ENCODE measurements around the gene IQCF6. TPM values are rescaled to one million over a fixed set of nuclear protein-coding genes. Genes with fewer than 3 reads are reported as not detected.

Gene IQCF6
- polyA plus RNA-seq, 1 donor from 2014 or later = not detected

DNA sequence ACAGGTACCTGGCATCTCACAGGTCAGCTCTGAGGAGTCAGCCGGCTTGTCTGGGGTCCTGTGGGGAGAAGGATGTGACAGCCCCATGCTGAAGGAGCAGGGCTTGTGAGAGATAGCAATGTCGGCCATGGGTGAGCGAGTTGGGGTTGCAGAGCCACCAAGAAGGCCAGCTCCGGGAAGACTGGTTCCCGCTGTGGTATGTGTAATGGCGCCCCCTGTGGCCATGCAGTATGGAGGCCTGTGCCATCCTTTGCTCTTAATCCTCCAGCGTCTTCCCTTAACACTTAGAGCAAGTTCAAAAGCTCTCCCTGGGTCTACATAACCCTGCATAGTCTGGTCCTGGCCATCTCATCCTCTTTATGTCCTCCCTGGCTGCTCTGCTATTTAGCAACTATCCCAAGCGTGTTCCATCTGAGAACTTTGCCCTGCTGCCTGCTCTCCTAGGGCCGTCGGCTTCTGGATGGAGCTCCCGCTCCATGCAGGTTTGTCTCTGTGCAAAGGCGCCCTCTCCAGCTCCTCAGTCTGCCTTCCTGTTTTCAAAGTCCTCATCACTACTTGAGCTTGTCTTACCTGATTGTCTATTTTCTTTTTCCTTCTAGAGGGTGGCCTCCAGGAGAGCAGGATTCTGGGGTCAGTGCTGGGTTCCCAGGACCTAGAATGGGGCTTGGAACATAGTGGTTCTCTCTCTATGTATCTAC lies 40.8 kb upstream of the IQCF6 start:
- H2AFZ ChIP-seq (ENCODE audit: low read depth, low read length) = no peak overlapping the region
- no peaks in the 10 kb centered on the region for H3K36me3 ChIP-seq (ENCODE audit: insufficient read depth, low read length)
- H3K79me2 ChIP-seq (replicated peaks; ENCODE audit: insufficient read depth, low read length) = no peaks in the 10 kb centered on the region
- H4K20me1 ChIP-seq (ENCODE audit: insufficient read depth) = no peaks in the 10 kb centered on the region
- H3K9me3 ChIP-seq (ENCODE audit: low read length) = no peaks in the 10 kb centered on the region
- no peaks in the 10 kb centered on the region for H3K27me3 ChIP-seq (ENCODE audit: insufficient read depth, low read depth, low read length)
- no peaks in the 10 kb centered on the region for H3F3A ChIP-seq (ENCODE audit: insufficient read depth, low read length, poor library complexity, severe bottlenecking)
- no peak overlapping the region for H3K27ac ChIP-seq (ENCODE audit: low read length)
- TF ChIP-seq, protein P1, sequence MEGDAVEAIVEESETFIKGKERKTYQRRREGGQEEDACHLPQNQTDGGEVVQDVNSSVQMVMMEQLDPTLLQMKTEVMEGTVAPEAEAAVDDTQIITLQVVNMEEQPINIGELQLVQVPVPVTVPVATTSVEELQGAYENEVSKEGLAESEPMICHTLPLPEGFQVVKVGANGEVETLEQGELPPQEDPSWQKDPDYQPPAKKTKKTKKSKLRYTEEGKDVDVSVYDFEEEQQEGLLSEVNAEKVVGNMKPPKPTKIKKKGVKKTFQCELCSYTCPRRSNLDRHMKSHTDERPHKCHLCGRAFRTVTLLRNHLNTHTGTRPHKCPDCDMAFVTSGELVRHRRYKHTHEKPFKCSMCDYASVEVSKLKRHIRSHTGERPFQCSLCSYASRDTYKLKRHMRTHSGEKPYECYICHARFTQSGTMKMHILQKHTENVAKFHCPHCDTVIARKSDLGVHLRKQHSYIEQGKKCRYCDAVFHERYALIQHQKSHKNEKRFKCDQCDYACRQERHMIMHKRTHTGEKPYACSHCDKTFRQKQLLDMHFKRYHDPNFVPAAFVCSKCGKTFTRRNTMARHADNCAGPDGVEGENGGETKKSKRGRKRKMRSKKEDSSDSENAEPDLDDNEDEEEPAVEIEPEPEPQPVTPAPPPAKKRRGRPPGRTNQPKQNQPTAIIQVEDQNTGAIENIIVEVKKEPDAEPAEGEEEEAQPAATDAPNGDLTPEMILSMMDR (IDR thresholded peaks at IDR 0.05; ENCODE audit: poor library complexity, severe bottlenecking) = no peak
- TF ChIP-seq SMC3 (conservative IDR thresholded peaks at IDR 0.05; ENCODE audit: poor library complexity) (no peak), RAD21 (conservative IDR thresholded peaks at IDR 0.05) (no peak), EP300 (conservative IDR thresholded peaks at IDR 0.05; ENCODE audit: poor library complexity, severe bottlenecking) (no peak), EZH2 (IDR thresholded peaks at IDR 0.05; ENCODE audit: borderline replicate concordance, insufficient read depth, low read length, poor library complexity, severe bottlenecking) (no peak), POLR2AphosphoS5 (IDR thresholded peaks at IDR 0.05) (no peak), TAF1 (IDR thresholded peaks at IDR 0.05; ENCODE audit: low read depth) (no peak), MXI1 (conservative IDR thresholded peaks at IDR 0.05; ENCODE audit: poor library complexity, severe bottlenecking) (no peak)
- TF ChIP-seq, protein P2, sequence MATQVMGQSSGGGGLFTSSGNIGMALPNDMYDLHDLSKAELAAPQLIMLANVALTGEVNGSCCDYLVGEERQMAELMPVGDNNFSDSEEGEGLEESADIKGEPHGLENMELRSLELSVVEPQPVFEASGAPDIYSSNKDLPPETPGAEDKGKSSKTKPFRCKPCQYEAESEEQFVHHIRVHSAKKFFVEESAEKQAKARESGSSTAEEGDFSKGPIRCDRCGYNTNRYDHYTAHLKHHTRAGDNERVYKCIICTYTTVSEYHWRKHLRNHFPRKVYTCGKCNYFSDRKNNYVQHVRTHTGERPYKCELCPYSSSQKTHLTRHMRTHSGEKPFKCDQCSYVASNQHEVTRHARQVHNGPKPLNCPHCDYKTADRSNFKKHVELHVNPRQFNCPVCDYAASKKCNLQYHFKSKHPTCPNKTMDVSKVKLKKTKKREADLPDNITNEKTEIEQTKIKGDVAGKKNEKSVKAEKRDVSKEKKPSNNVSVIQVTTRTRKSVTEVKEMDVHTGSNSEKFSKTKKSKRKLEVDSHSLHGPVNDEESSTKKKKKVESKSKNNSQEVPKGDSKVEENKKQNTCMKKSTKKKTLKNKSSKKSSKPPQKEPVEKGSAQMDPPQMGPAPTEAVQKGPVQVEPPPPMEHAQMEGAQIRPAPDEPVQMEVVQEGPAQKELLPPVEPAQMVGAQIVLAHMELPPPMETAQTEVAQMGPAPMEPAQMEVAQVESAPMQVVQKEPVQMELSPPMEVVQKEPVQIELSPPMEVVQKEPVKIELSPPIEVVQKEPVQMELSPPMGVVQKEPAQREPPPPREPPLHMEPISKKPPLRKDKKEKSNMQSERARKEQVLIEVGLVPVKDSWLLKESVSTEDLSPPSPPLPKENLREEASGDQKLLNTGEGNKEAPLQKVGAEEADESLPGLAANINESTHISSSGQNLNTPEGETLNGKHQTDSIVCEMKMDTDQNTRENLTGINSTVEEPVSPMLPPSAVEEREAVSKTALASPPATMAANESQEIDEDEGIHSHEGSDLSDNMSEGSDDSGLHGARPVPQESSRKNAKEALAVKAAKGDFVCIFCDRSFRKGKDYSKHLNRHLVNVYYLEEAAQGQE (IDR thresholded peaks at IDR 0.05; ENCODE audit: borderline replicate concordance) = no peak
- no peak overlapping the region for H3K9ac ChIP-seq (ENCODE audit: low read length)
- H3K9me2 ChIP-seq (ENCODE audit: insufficient read depth, low read length) = no peaks in the 10 kb centered on the region
- H3K4me2 ChIP-seq (ENCODE audit: low read length) = no peak overlapping the region
- H3K4me3 ChIP-seq (ENCODE audit: low read length) = no peak overlapping the region

DNA sequence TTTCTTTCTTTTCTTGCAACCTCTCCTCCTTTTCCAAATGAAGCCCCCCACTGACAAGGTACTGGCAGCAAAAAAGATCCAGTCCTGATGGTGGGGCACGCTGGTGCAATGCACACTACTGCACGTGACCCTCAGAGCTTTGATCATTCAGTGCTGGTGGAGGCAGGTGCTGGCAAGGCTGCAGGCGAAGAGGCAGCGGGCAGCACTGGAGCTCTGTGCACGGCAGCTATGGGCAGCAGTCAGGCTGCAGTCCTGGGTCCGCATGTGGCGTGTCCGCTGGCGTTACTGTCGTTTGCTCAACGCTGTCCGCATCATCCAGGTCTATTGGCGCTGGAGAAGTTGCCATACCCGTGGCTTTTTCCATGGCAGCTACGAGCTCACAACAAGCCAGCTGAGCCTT lies 40.1 kb upstream of the IQCF6 start:
- Histone ChIP-seq H3F3A (ENCODE audit: insufficient read depth, low read length, poor library complexity, severe bottlenecking) (no peaks in the 10 kb centered on the region), H2AFZ (ENCODE audit: low read depth, low read length) (no peak overlapping the region)

More for the DNA sequence above, 40.1 kb upstream of the IQCF6 start:
- no peaks in the 10 kb centered on the region for H3K27me3 ChIP-seq (ENCODE audit: insufficient read depth, low read depth, low read length)
- H3K79me2 ChIP-seq (replicated peaks; ENCODE audit: insufficient read depth, low read length) = no peaks in the 10 kb centered on the region
- no peak overlapping the region for H3K27ac ChIP-seq (ENCODE audit: low read length)
- H4K20me1 ChIP-seq (ENCODE audit: insufficient read depth) = no peaks in the 10 kb centered on the region
- no peak overlapping the region for H3K9ac ChIP-seq (ENCODE audit: low read length)
- TF ChIP-seq TAF1 (IDR thresholded peaks at IDR 0.05; ENCODE audit: low read depth) = no peak
- TF ChIP-seq, protein P1 (IDR thresholded peaks at IDR 0.05; ENCODE audit: poor library complexity, severe bottlenecking) = no peak
- no peak for TF ChIP-seq EP300 (conservative IDR thresholded peaks at IDR 0.05; ENCODE audit: poor library complexity, severe bottlenecking)
- TF ChIP-seq, protein P2 (IDR thresholded peaks at IDR 0.05; ENCODE audit: borderline replicate concordance) = no peak
- TF ChIP-seq MXI1 (conservative IDR thresholded peaks at IDR 0.05; ENCODE audit: poor library complexity, severe bottlenecking) = no peak
- TF ChIP-seq SMC3 (conservative IDR thresholded peaks at IDR 0.05; ENCODE audit: poor library complexity) = no peak
- no peak for TF ChIP-seq EZH2 (IDR thresholded peaks at IDR 0.05; ENCODE audit: borderline replicate concordance, insufficient read depth, low read length, poor library complexity, severe bottlenecking)
- no peak for TF ChIP-seq POLR2AphosphoS5 (IDR thresholded peaks at IDR 0.05)
- no peak for TF ChIP-seq RAD21 (conservative IDR thresholded peaks at IDR 0.05)
- H3K9me3 ChIP-seq (ENCODE audit: low read length) = no peaks in the 10 kb centered on the region
- no peak overlapping the region for H3K4me3 ChIP-seq (ENCODE audit: low read length)
- no peaks in the 10 kb centered on the region for H3K9me2 ChIP-seq (ENCODE audit: insufficient read depth, low read length)
- H3K4me2 ChIP-seq (ENCODE audit: low read length) = no peak overlapping the region
- no peaks in the 10 kb centered on the region for H3K36me3 ChIP-seq (ENCODE audit: insufficient read depth, low read length)
